Prostate gland (tissue), 2 donors: ENCODE measurements around the gene RNF44. TPM values are rescaled to one million over a fixed set of nuclear protein-coding genes. Genes with fewer than 3 reads are reported as not detected.

ENCODE experiments used
- DNase-seq: peaks from one replicate; pipeline ENCODE4 v3.0.0-alpha.2; 2019; ENCODE audit warnings: low spot score
- H3K27ac ChIP-seq, 2 donors: fragments of 200-600 bp; sonication (generic); 2 replicates each; pipeline ENCODE4 v1.5.1; 2017 to 2019
- H3K27me3 ChIP-seq: fragments of 200-600 bp; sonication (generic); replicated peaks from 2 replicates; pipeline ENCODE4 v1.5.1; 2019; ENCODE audit not compliant: insufficient read depth
- H3K36me3 ChIP-seq, 2 donors: fragments of 200-600 bp; sonication (generic); 1 replicate in 1 of 2; 2 replicates in 1 of 2; pipeline versions ENCODE4 v1.5.1 to v1.8.1; 2017 to 2019
- H3K4me1 ChIP-seq: fragments of 200-600 bp; sonication (generic); replicated peaks from 2 replicates; pipeline ENCODE4 v1.5.1; 2019
- H3K4me3 ChIP-seq, 2 donors: fragments of 200-600 bp; sonication (generic); 2 replicates each; pipeline ENCODE4 v1.5.1; 2017 to 2019
- H3K9me3 ChIP-seq: fragments of 200-600 bp; sonication (generic); 2 replicates; pipeline ENCODE4 v1.5.1; 2017
- POLR2A ChIP-seq: fragments of 450-650 bp; IDR thresholded peaks from one replicate; pipeline ENCODE4 v1.6.1; 2016; ENCODE audit warnings: antibody characterized with exemption, mild to moderate bottlenecking
- POLR2AphosphoS5 ChIP-seq: sonication (generic); formaldehyde crosslinking; IDR thresholded peaks from one replicate; pipeline ENCODE4 v1.6.1; 2017; ENCODE audit warnings: antibody characterized with exemption
- WGBS: methylation state at CpG from one replicate; pipeline ENCODE4 v1.1.5; 2018; 5-methylcytosine and 5-hydroxymethylcytosine counted together
- intact Hi-C: fragments of 100-400 bp; cut with DNase I; formaldehyde crosslinking; loops from one replicate; pipeline ENCODE4 v1.14.2; 2022
- total RNA-seq, 2 donors: library from RNA; depleted of rRNA; stranded (reverse); fragments of >200 nt; gene quantifications; one replicate each; pipeline ENCODE4 v1.1.0, GENCODE V29; 2016
- TF ChIP-seq, protein P1 (sequence below), 4 experiments: fragments of 200-600 bp in 2 of 4; fragments of 450-650 bp in 2 of 4; sonication (generic) in 2 of 4; IDR thresholded peaks; 1 replicate in 3 of 4; 2 replicates in 1 of 4; pipeline ENCODE4 v1.5.1; 2016 to 2019; ENCODE audit warnings: antibody characterized with exemption in 4 of 4, mild to moderate bottlenecking in 2 of 4, moderate library complexity in 2 of 4

Gene RNF44
- total RNA-seq, 2 donors from 2014 or later, result 26.4 to 43.3 TPM

DNA sequence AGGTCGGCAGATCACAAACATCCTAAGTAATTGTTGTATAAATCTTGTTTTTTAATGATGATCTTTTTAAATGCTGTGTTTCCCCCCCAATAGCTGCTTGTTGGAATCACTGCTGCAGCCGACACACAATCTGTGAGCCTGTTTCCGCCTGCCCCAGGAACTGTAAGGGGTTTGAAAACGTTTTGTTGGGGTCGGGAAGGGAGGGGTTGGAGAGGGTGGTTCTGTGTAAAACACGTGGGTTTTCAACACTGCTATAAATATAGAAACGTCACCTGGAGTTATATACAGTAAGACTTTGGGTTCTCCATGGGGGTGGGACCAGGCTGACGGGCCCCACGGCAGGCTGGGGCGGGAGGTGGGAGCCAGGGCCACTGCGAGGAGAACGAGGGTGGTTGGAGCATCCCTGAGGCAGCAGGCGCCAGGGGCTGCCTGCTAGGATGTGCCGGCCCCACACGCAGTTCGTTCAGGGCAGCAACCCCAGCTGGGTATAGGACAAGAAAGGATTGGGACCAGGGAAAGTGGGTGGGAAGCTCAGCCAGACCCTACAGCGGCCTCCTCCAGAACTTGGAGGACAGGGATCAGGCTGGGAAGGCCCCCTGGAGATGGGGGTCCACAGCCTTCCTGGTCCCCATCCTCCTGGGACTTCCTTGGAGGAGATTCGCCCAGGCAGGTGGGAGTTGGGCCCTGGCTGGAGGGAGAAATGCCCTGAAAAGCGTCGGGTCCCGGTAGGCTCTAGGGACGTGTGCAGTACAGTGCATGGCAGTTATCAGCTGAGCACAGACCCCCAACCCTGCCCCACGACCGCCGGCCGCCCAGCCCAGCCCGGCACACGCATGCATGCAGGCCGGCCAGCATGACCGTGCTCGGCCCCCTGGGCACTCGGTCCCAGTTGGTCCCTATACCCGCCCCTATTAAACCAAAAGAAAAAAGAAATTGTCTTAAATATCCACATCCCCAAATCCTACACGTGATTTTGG is 9.7 kb downstream of the RNF44 start:
- no peak for DNase-seq
- no peaks in the 10 kb centered on the region for H3K27me3 ChIP-seq
- peaks cover 0 to 23% of the 10 kb centered on the region in 2 donors for H3K36me3 ChIP-seq
- no peaks in the 10 kb centered on the region for H3K4me1 ChIP-seq
- H3K4me3 ChIP-seq, result no peak overlapping the region
- TF ChIP-seq, protein P1, sequence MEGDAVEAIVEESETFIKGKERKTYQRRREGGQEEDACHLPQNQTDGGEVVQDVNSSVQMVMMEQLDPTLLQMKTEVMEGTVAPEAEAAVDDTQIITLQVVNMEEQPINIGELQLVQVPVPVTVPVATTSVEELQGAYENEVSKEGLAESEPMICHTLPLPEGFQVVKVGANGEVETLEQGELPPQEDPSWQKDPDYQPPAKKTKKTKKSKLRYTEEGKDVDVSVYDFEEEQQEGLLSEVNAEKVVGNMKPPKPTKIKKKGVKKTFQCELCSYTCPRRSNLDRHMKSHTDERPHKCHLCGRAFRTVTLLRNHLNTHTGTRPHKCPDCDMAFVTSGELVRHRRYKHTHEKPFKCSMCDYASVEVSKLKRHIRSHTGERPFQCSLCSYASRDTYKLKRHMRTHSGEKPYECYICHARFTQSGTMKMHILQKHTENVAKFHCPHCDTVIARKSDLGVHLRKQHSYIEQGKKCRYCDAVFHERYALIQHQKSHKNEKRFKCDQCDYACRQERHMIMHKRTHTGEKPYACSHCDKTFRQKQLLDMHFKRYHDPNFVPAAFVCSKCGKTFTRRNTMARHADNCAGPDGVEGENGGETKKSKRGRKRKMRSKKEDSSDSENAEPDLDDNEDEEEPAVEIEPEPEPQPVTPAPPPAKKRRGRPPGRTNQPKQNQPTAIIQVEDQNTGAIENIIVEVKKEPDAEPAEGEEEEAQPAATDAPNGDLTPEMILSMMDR (IDR thresholded peaks at IDR 0.05), result no peak
- TF ChIP-seq POLR2AphosphoS5 (no peak), POLR2A (no peak)
- no peak overlapping the region for H3K27ac ChIP-seq
- no peaks in the 10 kb centered on the region for H3K9me3 ChIP-seq
- intact Hi-C loops, result no loop called here
- 77% methylated on average over 34 of the region's 34 CpGs for WGBS

DNA sequence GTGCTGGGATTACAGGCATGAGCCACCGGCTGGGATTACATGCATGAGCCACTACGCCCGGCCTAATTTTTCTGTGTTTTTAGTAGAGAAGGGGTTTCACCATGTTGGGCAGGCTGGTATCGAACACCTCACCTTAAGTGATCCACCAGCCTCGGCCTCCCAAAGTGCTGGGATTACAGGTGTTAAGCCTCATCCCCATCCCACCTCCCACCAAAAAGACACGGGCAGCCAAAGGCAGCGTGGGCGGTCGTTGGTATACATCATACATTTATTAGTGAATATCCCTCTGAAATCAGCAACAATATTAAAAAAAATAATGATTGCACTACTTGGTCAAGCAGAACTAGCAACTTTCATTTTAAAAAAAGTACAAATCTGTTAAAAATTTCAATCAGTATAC is 10.7 kb downstream of the RNF44 start:
- Histone ChIP-seq H3K4me1 (no peaks in the 10 kb centered on the region), H3K27me3 (no peaks in the 10 kb centered on the region), H3K4me3 (no peak overlapping the region), H3K9me3 (no peaks in the 10 kb centered on the region), H3K36me3 (peaks cover 0 to 21% of the 10 kb centered on the region in 2 donors), H3K27ac (no peak overlapping the region)
- intact Hi-C loops, result no loop called here
- TF ChIP-seq POLR2AphosphoS5 (no peak), POLR2A (no peak)
- TF ChIP-seq, protein P1 (IDR thresholded peaks at IDR 0.05), result no peak
- DNase-seq, result no peak
- WGBS, result 91% methylated on average over 9 of the region's 9 CpGs

DNA sequence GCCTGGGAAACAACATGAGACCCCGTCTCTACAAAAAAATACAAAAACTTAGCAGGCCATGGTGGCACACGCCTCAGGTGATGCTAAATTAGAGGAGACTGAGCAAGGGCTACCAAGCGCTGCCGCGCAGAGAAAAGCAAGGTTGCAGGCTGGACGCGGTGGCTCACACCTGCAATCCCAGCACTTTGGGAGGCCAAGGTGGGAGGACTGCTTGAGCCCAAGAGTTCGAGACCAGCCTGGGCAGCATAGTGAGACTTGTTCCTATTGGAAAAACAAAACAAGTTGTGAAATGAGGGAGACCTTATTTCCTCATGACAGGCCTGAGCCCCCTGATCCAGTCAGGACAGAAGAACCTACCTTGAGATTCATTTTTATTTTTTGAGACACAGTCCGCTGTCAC is 11.5 kb downstream of the RNF44 start:
- no peaks in the 10 kb centered on the region for H3K9me3 ChIP-seq
- DNase-seq, result no peak
- H3K4me3 ChIP-seq, result no peak overlapping the region
- no peaks in the 10 kb centered on the region for H3K27me3 ChIP-seq
- no peaks in the 10 kb centered on the region for H3K4me1 ChIP-seq
- intact Hi-C loops, result no loop called here
- TF ChIP-seq POLR2A (no peak), POLR2AphosphoS5 (no peak)
- TF ChIP-seq, protein P1 (IDR thresholded peaks at IDR 0.05), result no peak
- WGBS, result 95% methylated on average over 9 of the region's 9 CpGs
- peaks cover 0 to 13% of the 10 kb centered on the region in 2 donors for H3K36me3 ChIP-seq
- no peak overlapping the region for H3K27ac ChIP-seq

DNA sequence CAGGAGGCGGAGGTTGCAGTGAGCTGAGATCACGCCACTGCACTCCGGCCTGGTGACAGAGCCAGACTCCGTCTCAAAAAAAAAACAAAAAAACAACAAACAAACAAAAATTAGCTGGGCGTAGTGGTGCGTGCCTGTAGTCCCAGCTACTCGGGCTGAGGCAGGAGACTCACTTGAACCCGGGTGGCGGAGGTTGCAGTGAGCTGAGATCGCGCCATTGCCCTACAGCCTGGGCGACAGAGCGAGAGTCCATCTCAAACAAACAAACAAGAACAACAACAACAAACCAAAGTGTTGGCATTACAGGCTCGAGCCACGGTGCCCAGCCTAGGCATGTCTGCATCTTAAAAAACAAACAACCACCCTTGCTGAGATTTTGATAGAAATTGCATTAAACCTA is 12.2 kb downstream of the RNF44 start:
- intact Hi-C loops, result no loop called here
- no peaks in the 10 kb centered on the region for H3K9me3 ChIP-seq
- WGBS, result 82% methylated on average over 15 of the region's 15 CpGs
- no peak overlapping the region for H3K27ac ChIP-seq
- peaks cover 0 to 9% of the 10 kb centered on the region in 2 donors for H3K36me3 ChIP-seq
- no peak overlapping the region for H3K4me3 ChIP-seq
- no peaks in the 10 kb centered on the region for H3K4me1 ChIP-seq
- H3K27me3 ChIP-seq, result no peaks in the 10 kb centered on the region
- TF ChIP-seq POLR2AphosphoS5 (no peak), POLR2A (no peak)
- TF ChIP-seq, protein P1 (IDR thresholded peaks at IDR 0.05), result no peak
- DNase-seq, result no peak

DNA sequence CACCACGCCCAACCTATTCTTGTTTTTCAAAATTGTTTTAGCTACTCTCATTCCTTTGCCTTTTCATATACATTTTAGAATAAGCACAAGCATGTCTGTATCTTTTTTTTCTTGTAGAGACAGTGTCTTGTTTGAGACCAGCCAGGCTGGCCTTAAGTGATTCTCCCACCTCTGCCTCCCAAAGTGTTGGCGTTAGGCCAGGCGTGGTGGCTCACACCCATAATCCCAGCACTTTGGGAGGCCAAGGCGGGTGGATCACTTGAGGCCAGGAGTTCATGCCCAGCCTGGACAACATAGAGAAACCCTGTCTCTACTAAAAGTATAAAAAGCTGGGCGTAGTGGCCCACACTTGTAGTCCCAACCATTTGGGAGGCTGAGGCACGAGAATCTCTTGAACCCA is 13.1 kb downstream of the RNF44 start:
- H3K4me1 ChIP-seq, result no peaks in the 10 kb centered on the region
- WGBS, result 94% methylated on average over 6 of the region's 6 CpGs
- H3K4me3 ChIP-seq, result no peak overlapping the region
- no peak for TF ChIP-seq POLR2A
- TF ChIP-seq, protein P1 (IDR thresholded peaks at IDR 0.05), result no peak
- TF ChIP-seq POLR2AphosphoS5, result no peak
- H3K36me3 ChIP-seq, result peaks cover 0 to 1% of the 10 kb centered on the region in 2 donors
- DNase-seq, result no peak
- no peak overlapping the region for H3K27ac ChIP-seq
- intact Hi-C loops, result no loop called here
- no peaks in the 10 kb centered on the region for H3K9me3 ChIP-seq
- no peaks in the 10 kb centered on the region for H3K27me3 ChIP-seq
